HepG2 (cell line): Measurements from ENCODE around the gene RHBDD1. TPM values are rescaled to one million over a fixed set of nuclear protein-coding genes. Genes with fewer than 3 reads are reported as not detected.

ENCODE experiments used
- CEBPG ChIP-seq: IDR thresholded peaks from 2 replicates; pipeline ENCODE4 v1.6.1; 2016
- KDM1A ChIP-seq: IDR thresholded peaks from 2 replicates; pipeline ENCODE4 v1.6.1; 2016; ENCODE audit warnings: missing compliant biosample characterization
- KDM6A ChIP-seq: IDR thresholded peaks from 2 replicates; pipeline ENCODE4 v1.6.1; 2016; ENCODE audit warnings: low read depth
- NFIB ChIP-seq: sonication (generic); formaldehyde crosslinking; IDR thresholded peaks from 2 replicates; pipeline ENCODE4 v1.9.0; 2021; ENCODE audit warnings: missing genetic modification reagents, mild to moderate bottlenecking, borderline replicate concordance
- NPAS2 ChIP-seq: sonication (generic); formaldehyde crosslinking; IDR thresholded peaks from 2 replicates; pipeline ENCODE4 v1.8.0; 2022; ENCODE audit warnings: mild to moderate bottlenecking, missing genetic modification reagents, borderline replicate concordance
- RBAK ChIP-seq: sonication (generic); formaldehyde crosslinking; IDR thresholded peaks from 2 replicates; pipeline ENCODE4 v1.5.1; 2020; ENCODE audit warnings: mild to moderate bottlenecking, missing genetic modification reagents
- TEAD2 ChIP-seq: sonication (generic); formaldehyde crosslinking; IDR thresholded peaks from 2 replicates; pipeline ENCODE4 v1.9.0; 2021; ENCODE audit warnings: missing genetic modification reagents
- ZFY ChIP-seq: sonication (generic); formaldehyde crosslinking; IDR thresholded peaks from 2 replicates; pipeline ENCODE4 v1.4.0; 2020; ENCODE audit warnings: missing genetic modification reagents
- ZMYM3 ChIP-seq: sonication (generic); formaldehyde crosslinking; IDR thresholded peaks from 2 replicates; pipeline ENCODE4 v1.5.1; 2020; ENCODE audit warnings: mild to moderate bottlenecking, missing genetic modification reagents
- ZMYM4 ChIP-seq: sonication (generic); formaldehyde crosslinking; IDR thresholded peaks from 2 replicates; pipeline ENCODE4 v1.8.1; 2023; ENCODE audit warnings: mild to moderate bottlenecking, missing genetic modification reagents
- ZNF180 ChIP-seq: sonication (generic); formaldehyde crosslinking; IDR thresholded peaks from 2 replicates; pipeline ENCODE4 v1.4.0; 2020; ENCODE audit warnings: low read depth, missing genetic modification reagents, borderline replicate concordance
- ZNF768 ChIP-seq: sonication (generic); formaldehyde crosslinking; IDR thresholded peaks from 2 replicates; pipeline ENCODE4 v1.4.0; 2020; ENCODE audit warnings: missing genetic modification reagents
- polyA plus RNA-seq, 8 experiments: library from polyadenylated mRNA; depleted of rRNA in 3 of 8; stranded (reverse) in 7 of 8; unstranded in 1 of 8; fragments of >200 nt; fragmentation: Illumina TruSeq in 4 of 8; extraction: Trizol in 4 of 8; gene quantifications; 2 replicates each; pipeline versions ENCODE4 v1.2.1 to v1.2.3, GENCODE V29; 2011 to 2016; ENCODE audit warnings: low read depth in 4 of 8, missing spikeins in 1 of 8, mixed read lengths in 1 of 8; ENCODE audit not compliant: insufficient read depth in 1 of 8
- total RNA-seq, 5 experiments: library from RNA; depleted of rRNA; stranded (reverse); fragments of >200 nt; fragmentation: Illumina TruSeq; extraction: Trizol; gene quantifications; 2 replicates each; pipeline ENCODE4 v1.2.3, GENCODE V29; 2016; ENCODE audit warnings: low read depth in 1 of 5
- TF ChIP-seq, protein P1 (sequence below): sonication (generic); formaldehyde crosslinking; IDR thresholded peaks from 2 replicates; pipeline ENCODE4 v1.9.0; 2022; ENCODE audit warnings: low read depth, missing genetic modification reagents
- TF ChIP-seq, protein P2 (sequence below): sonication (generic); formaldehyde crosslinking; IDR thresholded peaks from 2 replicates; pipeline ENCODE4 v1.4.0; 2020; ENCODE audit warnings: missing genetic modification reagents
- TF ChIP-seq, protein P3 (sequence below), 2 experiments: sonication (generic) in 1 of 2; formaldehyde crosslinking in 1 of 2; IDR thresholded peaks; 2 replicates each; pipeline versions ENCODE4 v1.6.1 to v1.9.0; 2014 to 2022; ENCODE audit warnings: antibody characterized with exemption in 1 of 2, borderline replicate concordance in 1 of 2, inconsistent platforms in 1 of 2, low read depth in 1 of 2, missing genetic modification reagents in 1 of 2
- TF ChIP-seq, protein P4 (sequence below): sonication (generic); formaldehyde crosslinking; IDR thresholded peaks from 2 replicates; pipeline ENCODE4 v1.8.0; 2022; ENCODE audit warnings: missing genetic modification reagents, mild to moderate bottlenecking, inconsistent platforms, borderline replicate concordance
- TF ChIP-seq, protein P5 (sequence below): sonication (generic); formaldehyde crosslinking; IDR thresholded peaks from 2 replicates; pipeline ENCODE4 v1.4.0; 2020; ENCODE audit warnings: missing genetic modification reagents, borderline replicate concordance

RHBDD1 gene
- total and polyA plus RNA-seq, 2 of the 13 experiments (the other 11 are each of a cell fraction or from before 2014, with no cell fraction given): 8.2 to 9.5 TPM

DNA sequence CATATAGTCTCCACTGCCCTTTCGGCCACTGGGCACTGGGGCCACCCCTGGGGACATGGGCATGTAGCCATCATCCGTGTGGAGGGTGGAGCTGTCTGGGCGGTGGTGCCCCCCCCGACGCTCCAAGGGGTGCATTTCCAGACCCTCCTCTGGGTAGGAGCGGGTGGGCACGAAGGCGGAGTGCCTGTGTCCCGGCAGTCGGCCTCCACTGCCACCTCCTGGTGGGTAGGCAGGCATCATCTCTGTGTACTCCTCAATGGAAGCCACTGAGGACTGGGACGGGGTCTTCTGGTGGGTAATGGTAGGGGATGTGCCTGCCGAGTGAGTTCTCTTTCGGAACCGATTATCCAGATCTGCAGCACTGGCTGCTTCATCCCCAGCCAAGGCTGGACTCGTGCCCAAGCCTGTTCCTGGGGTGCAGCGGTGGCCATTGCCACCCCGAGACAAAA is 39.0 kb upstream of the RHBDD1 start (continued):
- TF ChIP-seq, protein P1, sequence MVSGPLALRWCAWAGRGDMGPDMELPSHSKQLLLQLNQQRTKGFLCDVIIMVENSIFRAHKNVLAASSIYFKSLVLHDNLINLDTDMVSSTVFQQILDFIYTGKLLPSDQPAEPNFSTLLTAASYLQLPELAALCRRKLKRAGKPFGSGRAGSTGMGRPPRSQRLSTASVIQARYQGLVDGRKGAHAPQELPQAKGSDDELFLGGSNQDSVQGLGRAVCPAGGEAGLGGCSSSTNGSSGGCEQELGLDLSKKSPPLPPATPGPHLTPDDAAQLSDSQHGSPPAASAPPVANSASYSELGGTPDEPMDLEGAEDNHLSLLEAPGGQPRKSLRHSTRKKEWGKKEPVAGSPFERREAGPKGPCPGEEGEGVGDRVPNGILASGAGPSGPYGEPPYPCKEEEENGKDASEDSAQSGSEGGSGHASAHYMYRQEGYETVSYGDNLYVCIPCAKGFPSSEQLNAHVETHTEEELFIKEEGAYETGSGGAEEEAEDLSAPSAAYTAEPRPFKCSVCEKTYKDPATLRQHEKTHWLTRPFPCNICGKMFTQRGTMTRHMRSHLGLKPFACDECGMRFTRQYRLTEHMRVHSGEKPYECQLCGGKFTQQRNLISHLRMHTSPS (CRISPR knock-in tag): 0 out of 2 replicates have a peak, but pooled peaks have one; percentile 17
- TF ChIP-seq ZMYM4 (CRISPR knock-in tag) (peak; percentile 23; the same call in 1 of the 2 replicates), RBAK (CRISPR knock-in tag) (no peak), KDM6A (no peak), TEAD2 (CRISPR knock-in tag) (no peak), ZNF180 (CRISPR knock-in tag) (no peak), NFIB (CRISPR knock-in tag) (0 out of 2 replicates have a peak, but pooled peaks have one; percentile 49), CEBPG (CRISPR knock-in tag) (no peak), ZMYM3 (CRISPR knock-in tag) (no peak), ZNF768 (CRISPR knock-in tag) (peak; percentile 22; the same call in 1 of the 2 replicates), ZFY (CRISPR knock-in tag) (no peak), KDM1A (CRISPR knock-in tag) (no peak), NPAS2 (CRISPR knock-in tag) (no peak)
- TF ChIP-seq, protein P2, sequence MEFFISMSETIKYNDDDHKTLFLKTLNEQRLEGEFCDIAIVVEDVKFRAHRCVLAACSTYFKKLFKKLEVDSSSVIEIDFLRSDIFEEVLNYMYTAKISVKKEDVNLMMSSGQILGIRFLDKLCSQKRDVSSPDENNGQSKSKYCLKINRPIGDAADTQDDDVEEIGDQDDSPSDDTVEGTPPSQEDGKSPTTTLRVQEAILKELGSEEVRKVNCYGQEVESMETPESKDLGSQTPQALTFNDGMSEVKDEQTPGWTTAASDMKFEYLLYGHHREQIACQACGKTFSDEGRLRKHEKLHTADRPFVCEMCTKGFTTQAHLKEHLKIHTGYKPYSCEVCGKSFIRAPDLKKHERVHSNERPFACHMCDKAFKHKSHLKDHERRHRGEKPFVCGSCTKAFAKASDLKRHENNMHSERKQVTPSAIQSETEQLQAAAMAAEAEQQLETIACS (CRISPR knock-in tag): no peak
- TF ChIP-seq, protein P3, sequence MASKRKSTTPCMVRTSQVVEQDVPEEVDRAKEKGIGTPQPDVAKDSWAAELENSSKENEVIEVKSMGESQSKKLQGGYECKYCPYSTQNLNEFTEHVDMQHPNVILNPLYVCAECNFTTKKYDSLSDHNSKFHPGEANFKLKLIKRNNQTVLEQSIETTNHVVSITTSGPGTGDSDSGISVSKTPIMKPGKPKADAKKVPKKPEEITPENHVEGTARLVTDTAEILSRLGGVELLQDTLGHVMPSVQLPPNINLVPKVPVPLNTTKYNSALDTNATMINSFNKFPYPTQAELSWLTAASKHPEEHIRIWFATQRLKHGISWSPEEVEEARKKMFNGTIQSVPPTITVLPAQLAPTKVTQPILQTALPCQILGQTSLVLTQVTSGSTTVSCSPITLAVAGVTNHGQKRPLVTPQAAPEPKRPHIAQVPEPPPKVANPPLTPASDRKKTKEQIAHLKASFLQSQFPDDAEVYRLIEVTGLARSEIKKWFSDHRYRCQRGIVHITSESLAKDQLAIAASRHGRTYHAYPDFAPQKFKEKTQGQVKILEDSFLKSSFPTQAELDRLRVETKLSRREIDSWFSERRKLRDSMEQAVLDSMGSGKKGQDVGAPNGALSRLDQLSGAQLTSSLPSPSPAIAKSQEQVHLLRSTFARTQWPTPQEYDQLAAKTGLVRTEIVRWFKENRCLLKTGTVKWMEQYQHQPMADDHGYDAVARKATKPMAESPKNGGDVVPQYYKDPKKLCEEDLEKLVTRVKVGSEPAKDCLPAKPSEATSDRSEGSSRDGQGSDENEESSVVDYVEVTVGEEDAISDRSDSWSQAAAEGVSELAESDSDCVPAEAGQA (IDR thresholded peaks at IDR 0.05; ENCODE audit: low read depth): no peak
- TF ChIP-seq, protein P3 (CRISPR knock-in tag; IDR thresholded peaks at IDR 0.05; ENCODE audit: borderline replicate concordance): no peak
- TF ChIP-seq, protein P4, sequence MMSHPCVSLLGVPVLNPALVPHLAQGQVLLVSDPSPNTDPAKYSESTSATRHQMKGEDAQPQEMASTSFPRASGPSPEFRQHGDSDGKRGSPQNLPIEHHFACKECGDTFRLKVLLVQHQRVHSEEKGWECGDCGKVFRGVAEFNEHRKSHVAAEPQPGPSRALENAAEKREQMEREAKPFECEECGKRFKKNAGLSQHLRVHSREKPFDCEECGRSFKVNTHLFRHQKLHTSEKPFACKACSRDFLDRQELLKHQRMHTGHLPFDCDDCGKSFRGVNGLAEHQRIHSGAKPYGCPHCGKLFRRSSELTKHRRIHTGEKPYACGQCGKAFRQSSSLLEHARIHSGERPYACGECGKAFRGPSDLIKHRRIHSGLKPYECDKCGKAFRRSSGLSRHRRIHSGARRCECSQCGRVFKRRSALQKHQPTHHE (CRISPR knock-in tag): no peak
- TF ChIP-seq, protein P5, sequence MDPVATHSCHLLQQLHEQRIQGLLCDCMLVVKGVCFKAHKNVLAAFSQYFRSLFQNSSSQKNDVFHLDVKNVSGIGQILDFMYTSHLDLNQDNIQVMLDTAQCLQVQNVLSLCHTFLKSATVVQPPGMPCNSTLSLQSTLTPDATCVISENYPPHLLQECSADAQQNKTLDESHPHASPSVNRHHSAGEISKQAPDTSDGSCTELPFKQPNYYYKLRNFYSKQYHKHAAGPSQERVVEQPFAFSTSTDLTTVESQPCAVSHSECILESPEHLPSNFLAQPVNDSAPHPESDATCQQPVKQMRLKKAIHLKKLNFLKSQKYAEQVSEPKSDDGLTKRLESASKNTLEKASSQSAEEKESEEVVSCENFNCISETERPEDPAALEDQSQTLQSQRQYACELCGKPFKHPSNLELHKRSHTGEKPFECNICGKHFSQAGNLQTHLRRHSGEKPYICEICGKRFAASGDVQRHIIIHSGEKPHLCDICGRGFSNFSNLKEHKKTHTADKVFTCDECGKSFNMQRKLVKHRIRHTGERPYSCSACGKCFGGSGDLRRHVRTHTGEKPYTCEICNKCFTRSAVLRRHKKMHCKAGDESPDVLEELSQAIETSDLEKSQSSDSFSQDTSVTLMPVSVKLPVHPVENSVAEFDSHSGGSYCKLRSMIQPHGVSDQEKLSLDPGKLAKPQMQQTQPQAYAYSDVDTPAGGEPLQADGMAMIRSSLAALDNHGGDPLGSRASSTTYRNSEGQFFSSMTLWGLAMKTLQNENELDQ (CRISPR knock-in tag): no peak
